Upper lobe of right lung (tissue), 1 donor: Measurements from ENCODE around the gene CAMKMT. TPM values are rescaled to one million over a fixed set of nuclear protein-coding genes. Genes with fewer than 3 reads are reported as not detected.
"Not testable (repeated sequence)": the region's sequence is repeated elsewhere in the genome, so short reads cannot be mapped to it uniquely, and the experiment has no call there.

Experiments
- ATAC-seq: fragments of 200-7000 bp; cut with Tn5 transposase; one replicate; pipeline ENCODE4 v1.9.1; 2020; ENCODE audit warnings: mild to moderate bottlenecking, moderate library complexity
- DNase-seq: peaks from one replicate; pipeline ENCODE4 v3.0.0-alpha.2; 2020
- H3K27ac ChIP-seq: fragments of 200-600 bp; one replicate; pipeline ENCODE4 v1.8.0; 2022
- H3K27me3 ChIP-seq: fragments of 200-600 bp; one replicate; pipeline ENCODE4 v1.8.0; 2022; ENCODE audit warnings: mild to moderate bottlenecking
- H3K36me3 ChIP-seq: fragments of 200-600 bp; one replicate; pipeline ENCODE4 v1.8.0; 2022
- H3K4me1 ChIP-seq: fragments of 200-600 bp; one replicate; pipeline ENCODE4 v1.8.0; 2022
- H3K4me3 ChIP-seq: fragments of 200-600 bp; one replicate; pipeline ENCODE4 v1.8.0; 2022; ENCODE audit warnings: mild to moderate bottlenecking
- H3K9me3 ChIP-seq: fragments of 200-600 bp; one replicate; pipeline ENCODE4 v1.8.0; 2022
- CTCF ChIP-seq: fragments of 200-600 bp; IDR thresholded peaks from one replicate; pipeline ENCODE4 v1.8.0; 2022; ENCODE audit warnings: antibody characterized with exemption
- intact Hi-C: fragments of 100-400 bp; cut with DNase I; formaldehyde crosslinking; loops from one replicate; pipeline ENCODE4 v1.11.0; 2022
- total RNA-seq: library from RNA; stranded (reverse); fragmentation: NEBNext Ultra II Directional; extraction: Animal tissue kit (Norgen Biotek cat#: 25700); gene quantifications from one replicate; pipeline ENCODE4 v1.2.1, GENCODE V29; 2021
- donor health status: DM: no; HTN: yes; CAD: no; lungs with severe emphysema.

CAMKMT gene
- total RNA-seq, 1 donor from 2014 or later, result 10.5 TPM

GRCh38 chr2:44498551-44498950, 136.8 kb downstream of the CAMKMT start:
- no peak overlapping the region for H3K4me3 ChIP-seq
- no peaks in the 10 kb centered on the region for H3K9me3 ChIP-seq
- no peak for TF ChIP-seq CTCF
- DNase-seq, result no peak
- no peaks in the 10 kb centered on the region for H3K36me3 ChIP-seq
- intact Hi-C loops, result no loop called here
- no peaks in the 10 kb centered on the region for H3K4me1 ChIP-seq
- H3K27ac ChIP-seq, result no peak overlapping the region
- ATAC-seq, result no peak
- H3K27me3 ChIP-seq, result no peaks in the 10 kb centered on the region

GRCh38 chr2:44505664-44506063, 143.9 kb downstream of the CAMKMT start:
- H3K4me1 ChIP-seq, ATAC-seq, intact Hi-C loops, H3K9me3 ChIP-seq, DNase-seq, H3K4me3 ChIP-seq, H3K27me3 ChIP-seq, H3K27ac ChIP-seq, H3K36me3 ChIP-seq: not testable (repeated sequence)

- intact Hi-C loops, result no loop called here
- TF ChIP-seq CTCF, result no peak
- H3K4me3 ChIP-seq, result no peak overlapping the region
- H3K4me1 ChIP-seq, result no peaks in the 10 kb centered on the region
- H3K27me3 ChIP-seq, result no peaks in the 10 kb centered on the region
- ATAC-seq (no peak), DNase-seq (no peak)
- H3K27ac ChIP-seq, result no peak overlapping the region
- no peaks in the 10 kb centered on the region for H3K36me3 ChIP-seq
- H3K9me3 ChIP-seq, result no peaks in the 10 kb centered on the region
These were observed 148.5 kb downstream of the CAMKMT start for GRCh38 chr2:44510246-44510645.

- H3K4me1 ChIP-seq, result no peaks in the 10 kb centered on the region
- no peaks in the 10 kb centered on the region for H3K27me3 ChIP-seq
- no peak overlapping the region for H3K27ac ChIP-seq
- intact Hi-C loops, result no loop called here
- DNase-seq (no peak), ATAC-seq (no peak)
- H3K9me3 ChIP-seq, result no peaks in the 10 kb centered on the region
- H3K36me3 ChIP-seq, result no peaks in the 10 kb centered on the region
- no peak for TF ChIP-seq CTCF
- no peak overlapping the region for H3K4me3 ChIP-seq
These were observed 153.7 kb downstream of the CAMKMT start for GRCh38 chr2:44515416-44515815.

GRCh38 chr2:44519026-44519425, 157.3 kb downstream of the CAMKMT start:
- no peak for TF ChIP-seq CTCF
- no peak for ATAC-seq

GRCh38 chr2:44522846-44523245, 161.1 kb downstream of the CAMKMT start:
- no peak for TF ChIP-seq CTCF
- peaks cover 12% of the 10 kb centered on the region for H3K9me3 ChIP-seq
- intact Hi-C loops, result no loop called here
- ATAC-seq (no peak), DNase-seq (no peak)
- H3K4me1 ChIP-seq, result no peaks in the 10 kb centered on the region
- no peak overlapping the region for H3K27ac ChIP-seq
- no peaks in the 10 kb centered on the region for H3K27me3 ChIP-seq
- no peaks in the 10 kb centered on the region for H3K36me3 ChIP-seq
- H3K4me3 ChIP-seq, result no peak overlapping the region

More at GRCh38 chr2:44519026-44519425, 157.3 kb downstream of the CAMKMT start:
- DNase-seq, result no peak
- Histone ChIP-seq H3K36me3 (no peaks in the 10 kb centered on the region), H3K9me3 (peaks cover 12% of the 10 kb centered on the region), H3K4me3 (no peak overlapping the region), H3K27ac (no peak overlapping the region), H3K27me3 (no peaks in the 10 kb centered on the region), H3K4me1 (no peaks in the 10 kb centered on the region)
- intact Hi-C loops, result no loop called here
